Stimulated activated CD4-positive, alpha-beta T cell treated with anti-CD3 and anti-CD28 coated beads, Interleukin-4, amount 100 ng/mL, for 24 hours (primary cell): ENCODE measurements around the gene MFSD2A.
A peak's percentile ranks its signal among the peaks of the same experiment; 100 is the strongest.
"Not testable (repeated sequence)": the region's sequence is repeated elsewhere in the genome, so short reads cannot be mapped to it uniquely, and the experiment has no call there.

Experiments
- DNase-seq: peaks from one replicate; pipeline ENCODE4 v3.0.0-alpha.2; 2020

MFSD2A gene

GRCh38 chr1:40007481-40008034, 52.6 kb downstream of the MFSD2A start:
- DNase-seq: not testable (repeated sequence)

GRCh38 chr1:40011198-40011597, 56.3 kb downstream of the MFSD2A start:
- no peak for DNase-seq

GRCh38 chr1:40014253-40014706, 59.3 kb downstream of the MFSD2A start:
- no peak for DNase-seq

- peak; percentile 8 for DNase-seq
Observed at GRCh38 chr1:40014812-40015594, 60.1 kb downstream of the MFSD2A start.

GRCh38 chr1:40017951-40018575, 63.1 kb downstream of the MFSD2A start:
- DNase-seq: no peak
